ENCODE measurements around the gene PDIA2.
"Not testable (repeated sequence)": the region's sequence is repeated elsewhere in the genome, so short reads cannot be mapped to it uniquely, and the experiment has no call there.

The PDIA2 gene

DNA sequence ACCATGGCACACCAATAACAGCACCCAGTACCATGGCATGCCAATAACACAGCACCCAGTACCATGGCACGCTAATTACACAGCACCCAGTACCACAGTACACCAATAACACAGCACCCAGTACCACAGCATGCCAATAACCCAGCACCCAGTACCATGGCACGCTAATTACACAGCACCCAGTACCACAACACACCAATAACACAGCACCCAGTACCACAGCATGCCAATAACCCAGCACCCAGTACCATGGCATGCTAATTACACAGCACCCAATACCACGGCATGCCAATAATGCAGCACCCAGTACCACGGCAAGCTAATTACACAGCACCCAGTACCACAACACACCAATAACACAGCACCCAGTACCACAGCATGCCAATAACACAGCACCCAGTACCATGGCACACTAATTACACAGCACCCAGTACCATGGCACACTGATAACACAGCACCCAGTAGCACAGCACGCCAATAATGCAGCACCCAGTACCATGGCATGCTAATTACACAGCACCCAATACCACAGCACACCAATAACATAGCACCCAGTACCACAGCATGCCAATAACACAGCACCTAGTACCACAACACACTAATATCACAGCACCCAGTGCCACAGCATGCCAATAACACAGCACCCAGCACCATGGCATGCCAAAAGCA is 51.3 kb downstream of the PDIA2 start:
- not testable (repeated sequence) for DNase-seq

DNA sequence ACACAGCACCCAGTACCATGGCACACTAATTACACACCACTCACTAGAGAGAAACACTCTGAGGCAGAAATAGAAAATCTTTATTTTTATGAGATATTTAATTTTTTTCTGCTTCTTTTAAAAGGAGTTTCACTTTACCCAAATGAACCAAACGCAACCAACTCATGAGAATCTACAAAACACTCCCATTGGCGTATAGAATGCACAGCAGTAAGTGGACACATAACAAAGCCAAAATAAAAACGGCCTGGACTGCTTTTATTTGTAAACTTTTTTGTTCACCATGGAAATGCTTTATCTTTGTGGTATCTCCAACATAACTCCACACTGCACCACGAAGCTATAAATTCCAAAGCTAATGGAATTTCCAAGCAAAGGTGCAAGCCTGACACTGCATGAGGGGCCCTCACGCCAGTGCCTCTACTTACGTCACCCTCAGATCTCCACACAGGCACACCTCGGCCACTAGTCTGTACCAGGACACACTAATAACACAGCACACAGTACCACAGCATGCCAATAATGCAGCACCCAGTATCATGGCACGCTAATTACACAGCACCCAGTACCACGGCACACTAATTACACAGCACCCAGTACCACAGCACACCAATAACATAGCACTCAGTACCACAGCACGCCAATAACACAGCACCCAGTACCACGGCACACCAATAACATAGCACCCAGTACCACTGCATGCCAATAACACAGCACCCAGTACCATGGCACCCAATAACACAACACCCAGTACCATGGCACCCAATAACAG is 52.1 kb downstream of the PDIA2 start:
- DNase-seq, result not testable (repeated sequence)

DNA sequence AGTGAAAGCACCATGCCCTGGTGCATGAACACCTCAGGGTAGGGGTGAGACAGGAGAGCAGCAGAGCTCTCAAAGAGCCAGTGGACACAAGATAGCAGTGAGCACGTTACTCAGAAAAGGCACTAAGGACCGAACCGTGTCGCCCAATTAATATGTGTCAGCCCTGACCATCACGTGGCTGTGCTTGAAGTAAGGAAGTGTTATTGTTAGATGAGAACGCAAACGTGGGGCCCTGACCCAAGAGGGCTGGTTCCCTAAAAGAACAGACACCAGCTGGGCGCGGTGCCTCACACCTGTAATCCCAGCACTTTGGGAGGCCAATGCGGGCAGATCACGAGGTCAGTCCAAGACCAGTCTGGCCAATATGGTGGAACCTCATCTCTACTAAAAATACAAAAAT is 53.3 kb downstream of the PDIA2 start:
- no peak for DNase-seq

All from CD4-positive, alpha-beta T cell treated with Interleukin-6 for 4 hours (primary cell).